ENCODE results near the gene ATP10B.

DNA sequence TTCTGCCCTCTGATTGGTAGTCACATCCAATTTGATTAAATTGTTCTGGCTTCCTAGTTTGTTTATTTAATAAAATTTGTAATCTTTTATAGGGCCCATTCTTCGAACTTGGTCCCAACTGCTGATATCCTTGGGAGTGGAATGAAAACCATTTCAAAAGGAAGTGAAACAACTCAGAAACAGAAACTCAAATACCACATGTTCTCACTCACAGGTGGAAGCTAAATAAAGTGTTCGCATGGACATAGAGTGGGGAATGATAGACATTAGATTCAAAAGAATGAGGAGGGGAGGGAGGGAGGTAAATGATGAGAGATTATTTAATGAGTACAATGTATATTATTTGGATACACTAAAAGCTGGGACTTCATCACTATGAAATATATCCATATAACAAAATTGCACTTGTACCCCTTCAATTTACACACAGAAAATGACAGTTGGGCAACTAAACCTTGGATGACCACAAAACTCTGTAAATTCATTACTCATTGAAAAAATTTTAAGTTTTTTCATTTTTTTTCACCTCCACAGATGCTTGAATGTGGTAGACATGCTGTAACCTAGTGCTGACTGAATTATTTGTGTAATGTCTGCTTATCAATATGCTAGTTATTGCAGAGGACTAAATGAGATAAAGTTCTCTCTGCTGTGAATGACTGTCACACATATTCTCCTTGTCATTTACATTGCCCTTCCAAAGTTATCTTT is 16.0 kb downstream of the ATP10B start:
- no peak for TF ChIP-seq ZNF549 (tag by site-specific recombination; IDR thresholded peaks at IDR 0.05)
- no peak for TF ChIP-seq ZNF114 (tag by site-specific recombination; IDR thresholded peaks at IDR 0.05)

Measured in HEK293 (cell line).